ENCODE results near the gene SPATA45. TPM values are rescaled to one million over a fixed set of nuclear protein-coding genes. Genes with fewer than 3 reads are reported as not detected.

Gene SPATA45
- polyA plus RNA-seq, 1 experiment: not detected

DNA sequence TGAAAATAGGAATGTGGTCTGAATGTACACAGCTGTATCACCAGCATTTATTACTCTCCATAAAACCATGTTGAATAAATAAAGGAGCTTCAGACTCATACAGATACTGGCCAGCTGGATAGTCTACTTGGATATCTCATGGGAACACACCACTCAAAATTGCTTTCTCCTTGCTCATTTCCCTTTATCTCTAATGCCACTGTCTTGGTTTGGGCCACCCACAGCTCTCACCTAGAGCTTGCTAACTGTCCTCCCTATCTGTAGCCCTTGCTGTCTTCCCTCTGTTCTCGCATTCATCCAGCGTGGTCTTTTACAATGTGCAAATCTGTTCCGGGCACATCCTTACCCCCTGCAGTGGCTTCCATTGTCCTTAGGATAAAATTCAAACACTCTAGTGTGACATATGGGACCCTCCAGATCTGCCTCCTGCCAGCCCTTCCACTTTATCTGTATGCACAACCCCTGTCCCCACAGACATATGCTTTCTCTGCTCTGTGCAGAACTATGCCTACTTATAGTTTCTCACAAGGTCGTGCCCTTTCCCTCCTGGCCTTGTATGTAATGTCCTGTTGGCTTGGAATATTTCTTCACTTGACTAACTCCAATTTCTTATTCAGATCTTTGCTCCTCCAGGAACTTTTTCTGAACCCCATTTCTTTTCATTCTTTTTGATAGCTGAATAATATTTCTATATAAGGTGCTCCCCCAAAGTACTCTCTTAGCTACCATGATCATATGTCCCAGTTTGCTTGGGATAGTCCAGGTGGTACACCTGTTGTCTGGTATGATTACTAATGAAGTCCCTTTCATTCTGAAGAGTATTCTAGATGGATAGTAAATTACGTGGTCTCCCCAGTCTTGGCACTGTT is 13.5 kb upstream of the SPATA45 start:
- TF ChIP-seq, protein P1, sequence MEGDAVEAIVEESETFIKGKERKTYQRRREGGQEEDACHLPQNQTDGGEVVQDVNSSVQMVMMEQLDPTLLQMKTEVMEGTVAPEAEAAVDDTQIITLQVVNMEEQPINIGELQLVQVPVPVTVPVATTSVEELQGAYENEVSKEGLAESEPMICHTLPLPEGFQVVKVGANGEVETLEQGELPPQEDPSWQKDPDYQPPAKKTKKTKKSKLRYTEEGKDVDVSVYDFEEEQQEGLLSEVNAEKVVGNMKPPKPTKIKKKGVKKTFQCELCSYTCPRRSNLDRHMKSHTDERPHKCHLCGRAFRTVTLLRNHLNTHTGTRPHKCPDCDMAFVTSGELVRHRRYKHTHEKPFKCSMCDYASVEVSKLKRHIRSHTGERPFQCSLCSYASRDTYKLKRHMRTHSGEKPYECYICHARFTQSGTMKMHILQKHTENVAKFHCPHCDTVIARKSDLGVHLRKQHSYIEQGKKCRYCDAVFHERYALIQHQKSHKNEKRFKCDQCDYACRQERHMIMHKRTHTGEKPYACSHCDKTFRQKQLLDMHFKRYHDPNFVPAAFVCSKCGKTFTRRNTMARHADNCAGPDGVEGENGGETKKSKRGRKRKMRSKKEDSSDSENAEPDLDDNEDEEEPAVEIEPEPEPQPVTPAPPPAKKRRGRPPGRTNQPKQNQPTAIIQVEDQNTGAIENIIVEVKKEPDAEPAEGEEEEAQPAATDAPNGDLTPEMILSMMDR (IDR thresholded peaks at IDR 0.05; ENCODE audit: insufficient read depth, low read depth, low read length): no peak
- Histone ChIP-seq H3K4me3 (ENCODE audit: low read depth, low read length) (no peak overlapping the region), H3K36me3 (ENCODE audit: control insufficient read depth, insufficient read depth, low read length) (peaks cover 1% of the 10 kb centered on the region; the same call in 1 of the 2 replicates), H3K27me3 (ENCODE audit: control insufficient read depth, insufficient read depth, low read length) (no peaks in the 10 kb centered on the region)
- DNase-seq (ENCODE audit: low read depth): no peak
- ChIA-PET POLR2A (no interaction called here), CTCF (interaction anchor here (0.8 kb wide), 1 partner anchor 19 kb away, joined by 3 read pairs; no protein-coding TSS in a partner anchor)

GRCh38 chr1:212858461-212859265 is 11.2 kb upstream of the SPATA45 start:
- TF ChIP-seq, protein P1 (IDR thresholded peaks at IDR 0.05; ENCODE audit: insufficient read depth, low read depth, low read length): no peak
- H3K36me3 ChIP-seq (ENCODE audit: control insufficient read depth, insufficient read depth, low read length): peaks cover 1% of the 10 kb centered on the region; the same call in 1 of the 2 replicates
- ChIA-PET CTCF (interaction anchor here (1.4 kb wide), 1 partner anchor 17 kb away, joined by 3 read pairs; no protein-coding TSS in a partner anchor), POLR2A (interaction anchor here (0.7 kb wide), 3 partner anchors 14 to 250 kb away, joined by 4 to 13 read pairs (median 5); no protein-coding TSS in a partner anchor)
- no peak for DNase-seq (ENCODE audit: low read depth)
- H3K27me3 ChIP-seq (ENCODE audit: control insufficient read depth, insufficient read depth, low read length): no peaks in the 10 kb centered on the region
- H3K4me3 ChIP-seq (ENCODE audit: low read depth, low read length): peak overlapping the region; percentile 99

GRCh38 chr1:212857992-212858460 is 10.6 kb upstream of the SPATA45 start, which contains the start of gene FLVCR1:
Gene FLVCR1 (plus strand): TSS chr1:212858275. CDS start chr1:212858453, 178 bp downstream.
- H3K27me3 ChIP-seq (ENCODE audit: control insufficient read depth, insufficient read depth, low read length): no peaks in the 10 kb centered on the region
- H3K36me3 ChIP-seq (ENCODE audit: control insufficient read depth, insufficient read depth, low read length): peaks cover 1% of the 10 kb centered on the region; the same call in 1 of the 2 replicates
- CTCF ChIA-PET: interaction anchor here (1.4 kb wide), 1 partner anchor 16 kb away, joined by 3 read pairs; no protein-coding TSS in a partner anchor
- peak; percentile 67 for DNase-seq (ENCODE audit: low read depth)
- POLR2A ChIA-PET: interaction anchor here (0.6 to 0.7 kb wide), 6 partner anchors 14 to 639 kb away, joined by 3 to 13 read pairs (median 4); no protein-coding TSS in a partner anchor
- TF ChIP-seq, protein P1 (IDR thresholded peaks at IDR 0.05; ENCODE audit: insufficient read depth, low read depth, low read length): no peak
- peak within 1 kb of the TSS; percentile 99 for H3K4me3 ChIP-seq (ENCODE audit: low read depth, low read length)

DNA sequence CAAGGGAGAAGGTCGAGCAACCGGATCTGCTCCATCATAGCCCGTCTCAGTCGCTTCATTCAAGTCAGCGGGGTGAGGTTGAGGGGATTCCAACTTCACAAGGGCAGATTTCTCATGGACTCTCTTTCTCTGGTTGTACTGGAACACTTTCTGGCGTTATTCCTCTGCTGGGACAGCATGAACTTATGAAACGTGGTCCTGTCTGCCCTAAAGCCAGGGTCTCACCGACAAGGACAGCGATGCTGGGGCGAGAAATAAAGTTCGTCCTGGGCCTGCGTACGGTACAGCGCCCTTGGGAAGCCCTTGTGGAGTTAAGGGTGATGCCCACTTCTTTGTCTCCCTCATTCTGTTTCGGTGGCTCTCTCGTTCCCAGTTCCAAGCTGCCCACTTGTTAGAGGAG is 9.3 kb upstream of the SPATA45 start:
- POLR2A ChIA-PET: no interaction called here
- no peak for DNase-seq (ENCODE audit: low read depth)
- CTCF ChIA-PET: no interaction called here
- no peaks in the 10 kb centered on the region for H3K27me3 ChIP-seq (ENCODE audit: control insufficient read depth, insufficient read depth, low read length)
- TF ChIP-seq, protein P1 (IDR thresholded peaks at IDR 0.05; ENCODE audit: insufficient read depth, low read depth, low read length): no peak
- H3K36me3 ChIP-seq (ENCODE audit: control insufficient read depth, insufficient read depth, low read length): no peaks in the 10 kb centered on the region
- H3K4me3 ChIP-seq (ENCODE audit: low read depth, low read length): no peak overlapping the region; the same call in 1 of the 2 replicates

All from BJ (cell line).